SH-SY5Y (cell line): ENCODE results near the gene NT5C2.

Source experiments
- GATA2 ChIP-seq: IDR thresholded peaks from 2 replicates; pipeline ENCODE4 v1.6.1; 2011; ENCODE audit warnings: mild to moderate bottlenecking, low read depth, low read length
- GATA3 ChIP-seq: IDR thresholded peaks from 2 replicates; pipeline ENCODE4 v1.6.1; 2011; ENCODE audit warnings: low read depth, mild to moderate bottlenecking, low read length, moderate library complexity

- no peak for TF ChIP-seq GATA3
- no peak for TF ChIP-seq GATA2
These were observed 45.4 kb downstream of the NT5C2 start for GRCh38 chr10:103147645-103148044.
